GM10248 (cell line): ENCODE measurements around the gene CPED1.
A peak's percentile ranks its signal among the peaks of the same experiment; 100 is the strongest.

Source experiments
- CTCF ChIA-PET: fragments of 300-600 bp; sonication (Branson Sonifier 250); formaldehyde crosslinking; extraction: SDS; loops from one replicate; lab custom pipeline; 2021; ENCODE audit warnings: antibody characterized with exemption; lab: Yijun Ruan, JAX
- POLR2A ChIA-PET: fragments of 350-650 bp; sonication (Branson Sonifier 250); formaldehyde crosslinking; extraction: SDS; loops from one replicate; lab custom pipeline; 2020; ENCODE audit warnings: antibody characterized with exemption; lab: Yijun Ruan, JAX
- DNase-seq: peaks from one replicate; pipeline ENCODE4 v3.0.0; 2012; ENCODE audit errors: extremely low spot score
- CTCF ChIP-seq: IDR thresholded peaks from 2 replicates; pipeline ENCODE4 v1.5.1; 2012; ENCODE audit warnings: mild to moderate bottlenecking, low read depth; ENCODE audit errors: extremely low read depth, missing control alignments, control extremely low read depth

CPED1 gene

GRCh38 chr7:120955577-120956149, 32.8 kb upstream of the CPED1 start:
- no peak for TF ChIP-seq CTCF
- DNase-seq = peak; percentile 12
- ChIA-PET CTCF (interaction anchor here (1.2 to 2.3 kb wide), 4 partner anchors 22 to 164 kb away, joined by 3 to 5 read pairs (median 3); no protein-coding TSS in a partner anchor), POLR2A (no interaction called here)

- no peak for DNase-seq
- ChIA-PET CTCF (no interaction called here), POLR2A (no interaction called here)
- TF ChIP-seq CTCF = no peak
These were observed 28.5 kb upstream of the CPED1 start for GRCh38 chr7:120959929-120960484.

DNA sequence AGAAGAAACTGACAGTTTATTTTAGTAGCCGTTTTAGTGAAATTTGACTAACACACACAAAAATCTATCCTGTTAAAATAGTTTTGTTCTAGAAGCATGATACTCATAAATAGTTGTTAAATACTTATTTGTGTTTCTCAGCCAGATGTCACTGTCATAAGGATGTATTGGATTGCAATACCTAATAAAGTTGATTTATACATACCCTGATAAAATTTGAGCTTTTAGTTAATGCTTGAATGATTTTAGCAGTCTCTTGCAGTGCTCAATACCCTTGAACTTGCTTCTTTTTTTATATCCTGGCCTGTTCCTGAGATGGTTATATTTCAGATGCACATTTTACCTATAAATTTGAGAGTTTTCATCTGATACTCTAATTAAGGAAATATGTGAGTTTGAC, 27.8 kb upstream of the CPED1 start:
- no peak for DNase-seq
- ChIA-PET CTCF (interaction anchor here (1.9 to 2.2 kb wide), 2 partner anchors 10 to 154 kb away, joined by 6 read pairs; partner anchors contain the start of gene ING3), POLR2A (no interaction called here)
- TF ChIP-seq CTCF = no peak

GRCh38 chr7:120961638-120962173, 26.8 kb upstream of the CPED1 start:
- TF ChIP-seq CTCF = no peak
- CTCF ChIA-PET = interaction anchor here (0.9 to 2.2 kb wide), 7 partner anchors 8 to 155 kb away, joined by 3 to 9 read pairs (median 4); partner anchors contain the start of genes CPED1 and ING3
- POLR2A ChIA-PET = no interaction called here
- DNase-seq = no peak

GRCh38 chr7:120964088-120964487, 24.4 kb upstream of the CPED1 start:
- TF ChIP-seq CTCF = no peak
- POLR2A ChIA-PET = no interaction called here
- DNase-seq = no peak
- CTCF ChIA-PET = interaction anchor here (1.0 to 1.4 kb wide), 2 partner anchors 11 to 158 kb away, joined by 4 to 5 read pairs; no protein-coding TSS in a partner anchor

DNA sequence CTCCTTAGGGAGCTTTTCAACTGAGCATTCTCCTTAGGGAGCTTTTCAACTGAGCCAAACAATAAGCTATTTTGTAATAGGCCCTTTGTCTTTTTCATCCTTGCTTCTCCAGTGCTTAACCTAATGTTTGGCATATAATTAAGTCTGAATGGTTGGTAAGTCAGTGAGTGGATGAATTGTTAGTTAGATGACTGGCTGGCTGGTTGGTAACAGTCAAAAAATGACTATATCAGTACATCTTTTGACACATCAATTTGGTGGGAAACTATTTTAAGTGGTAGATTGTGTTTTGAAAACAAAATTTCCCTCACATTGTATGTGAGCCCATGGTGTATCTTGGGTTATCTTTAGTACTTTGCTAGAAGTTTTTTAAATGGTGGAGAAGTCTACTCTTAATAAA, 21.6 kb upstream of the CPED1 start:
- no peak for TF ChIP-seq CTCF
- no peak for DNase-seq
- POLR2A ChIA-PET = no interaction called here
- CTCF ChIA-PET = interaction anchor here (1.9 kb wide), 1 partner anchor 10 kb away, joined by 4 read pairs; no protein-coding TSS in a partner anchor
